Smooth muscle cell (in vitro differentiated cells): ENCODE results near the gene NEDD9. TPM values are rescaled to one million over a fixed set of nuclear protein-coding genes. Genes with fewer than 3 reads are reported as not detected.

ENCODE experiments used
- DNase-seq: peaks from one replicate; lab custom pipeline; 2025; ENCODE audit not compliant: unreplicated experiment; lab: John Stamatoyannopoulos, UW
- H2AFZ ChIP-seq: fragments of 200-600 bp; sonication (generic); 2 replicates; pipeline ENCODE4 v1.6.0; 2016; ENCODE audit warnings: antibody characterized with exemption, low read depth, mild to moderate bottlenecking
- H3F3A ChIP-seq: fragments of 200-600 bp; sonication (generic); 2 replicates; pipeline ENCODE4 v1.6.0; 2017; ENCODE audit warnings: antibody characterized with exemption, low read depth
- H3K27ac ChIP-seq: fragments of 200-600 bp; sonication (generic); 2 replicates; pipeline ENCODE4 v1.5.1; 2016; ENCODE audit warnings: low read depth, mild to moderate bottlenecking
- H3K27me3 ChIP-seq: fragments of 200-600 bp; sonication (generic); 2 replicates; pipeline ENCODE4 v1.6.1; 2016; ENCODE audit warnings: low read depth, mild to moderate bottlenecking
- H3K36me3 ChIP-seq: fragments of 200-600 bp; sonication (generic); 2 replicates; pipeline ENCODE4 v1.5.1; 2016; ENCODE audit warnings: low read depth
- H3K4me1 ChIP-seq: fragments of 200-600 bp; sonication (generic); 2 replicates; pipeline ENCODE4 v1.5.1; 2016; ENCODE audit warnings: low read depth
- H3K4me2 ChIP-seq: fragments of 200-600 bp; sonication (generic); 2 replicates; pipeline ENCODE4 v1.6.0; 2016; ENCODE audit warnings: mild to moderate bottlenecking
- H3K4me3 ChIP-seq: fragments of 200-600 bp; sonication (generic); 2 replicates; pipeline ENCODE4 v1.5.1; 2016; ENCODE audit warnings: mild to moderate bottlenecking
- H3K79me2 ChIP-seq: fragments of 200-600 bp; sonication (generic); 2 replicates; pipeline ENCODE4 v1.6.0; 2016; ENCODE audit warnings: low read depth, mild to moderate bottlenecking
- H3K9ac ChIP-seq: fragments of 200-600 bp; sonication (generic); 2 replicates; pipeline ENCODE4 v1.6.0; 2016; ENCODE audit warnings: low read depth
- H3K9me3 ChIP-seq: fragments of 200-600 bp; sonication (generic); replicated peaks from 2 replicates; pipeline ENCODE4 v1.5.1; 2016; ENCODE audit warnings: low read depth
- H4K20me1 ChIP-seq: fragments of 200-600 bp; sonication (generic); 2 replicates; pipeline ENCODE4 v1.6.0; 2016; ENCODE audit warnings: low read depth
- CTCF ChIP-seq: fragments of 200-600 bp; sonication (generic); IDR thresholded peaks from 2 replicates; pipeline ENCODE4 v1.5.1; 2017; ENCODE audit warnings: borderline replicate concordance, mild to moderate bottlenecking, antibody characterized with exemption; ENCODE audit not compliant: insufficient read depth, poor library complexity, severe bottlenecking
- WGBS: methylation state at CpG from one replicate; pipeline ENCODE4 v1.1.7; 2016; ENCODE audit warnings: low lambda C conversion rate; 5-methylcytosine and 5-hydroxymethylcytosine counted together
- polyA plus RNA-seq: library from polyadenylated mRNA; unstranded; fragments of >200 nt; fragmentation: Nextera tagmentation; extraction: Ambion mirVana; gene quantifications from 2 replicates; pipeline ENCODE4 v1.2.1, GENCODE V29; 2016
- total RNA-seq: library from RNA; depleted of rRNA; stranded (reverse); fragments of >200 nt; gene quantifications from 2 replicates; pipeline ENCODE4 v1.2.3, GENCODE V29; 2014

NEDD9 gene
- total and polyA plus RNA-seq, 2 experiments from 2014 or later = 85.6 to 127 TPM

- Histone ChIP-seq H3F3A (peaks cover 2% of the 10 kb centered on the region), H3K36me3 (no peaks in the 10 kb centered on the region), H3K4me3 (no peak overlapping the region), H3K79me2 (no peaks in the 10 kb centered on the region), H3K27ac (peak overlapping the region; percentile 94), H3K9ac (no peak overlapping the region), H3K4me1 (peaks cover 27% of the 10 kb centered on the region), H4K20me1 (no peaks in the 10 kb centered on the region), H3K27me3 (no peaks in the 10 kb centered on the region), H3K9me3 (no peaks in the 10 kb centered on the region), H3K4me2 (peak overlapping the region; percentile 63), H2AFZ (no peak overlapping the region)
- DNase-seq = no peak
- no peak for TF ChIP-seq CTCF
- 85% methylated on average over 4 of the region's 4 CpGs for WGBS
Measured at GRCh38 chr6:11276911-11277274, 44.4 kb upstream of the NEDD9 start.

GRCh38 chr6:11276228-11276627 is 43.8 kb upstream of the NEDD9 start:
- Histone ChIP-seq H3K27ac (no peak overlapping the region), H3K4me3 (no peak overlapping the region), H3K79me2 (no peaks in the 10 kb centered on the region), H2AFZ (no peak overlapping the region), H4K20me1 (no peaks in the 10 kb centered on the region), H3F3A (peaks cover 3% of the 10 kb centered on the region), H3K36me3 (no peaks in the 10 kb centered on the region), H3K4me2 (no peak overlapping the region), H3K27me3 (no peaks in the 10 kb centered on the region), H3K9me3 (no peaks in the 10 kb centered on the region), H3K9ac (no peak overlapping the region), H3K4me1 (peaks cover 27% of the 10 kb centered on the region)
- no peak for TF ChIP-seq CTCF
- WGBS = 99% methylated on average over 8 of the region's 8 CpGs
- no peak for DNase-seq

DNA sequence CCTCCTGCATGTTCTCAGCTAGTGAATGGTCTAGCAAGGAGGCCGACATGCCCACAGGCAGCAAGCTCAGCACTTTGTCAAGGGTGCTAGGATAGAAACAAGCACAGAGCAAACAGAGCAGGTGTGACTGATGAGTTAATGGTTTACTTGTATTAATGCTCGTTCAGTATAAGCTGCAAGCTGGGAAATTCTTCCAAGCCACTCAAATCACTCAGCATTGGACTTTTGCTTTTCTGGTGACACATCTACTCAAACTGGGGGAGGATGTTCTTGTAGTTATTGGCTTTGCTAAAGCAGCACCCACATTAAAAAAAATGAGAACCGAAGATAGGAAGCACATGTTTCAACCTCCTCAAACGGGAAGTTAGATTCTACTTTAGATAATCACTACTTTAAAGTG is 43.1 kb upstream of the NEDD9 start:
- Histone ChIP-seq H3K4me2 (no peak overlapping the region), H3K79me2 (no peaks in the 10 kb centered on the region), H3F3A (peaks cover 3% of the 10 kb centered on the region), H3K4me3 (no peak overlapping the region), H3K27me3 (no peaks in the 10 kb centered on the region), H2AFZ (no peak overlapping the region), H3K9me3 (no peaks in the 10 kb centered on the region), H4K20me1 (no peaks in the 10 kb centered on the region), H3K4me1 (peaks cover 27% of the 10 kb centered on the region), H3K36me3 (no peaks in the 10 kb centered on the region), H3K9ac (no peak overlapping the region), H3K27ac (no peak overlapping the region)
- 42% methylated on average over 4 of the region's 4 CpGs for WGBS
- no peak for DNase-seq
- no peak for TF ChIP-seq CTCF

- peak overlapping the region; percentile 30 for H3K27ac ChIP-seq
- no peak for TF ChIP-seq CTCF
- H3K4me3 ChIP-seq = no peak overlapping the region
- no peak overlapping the region for H2AFZ ChIP-seq
- 85% methylated on average over 19 of the region's 19 CpGs for WGBS
- no peaks in the 10 kb centered on the region for H3K36me3 ChIP-seq
- no peak for DNase-seq
- H3K9me3 ChIP-seq = no peaks in the 10 kb centered on the region
- H3F3A ChIP-seq = peaks cover 3% of the 10 kb centered on the region
- no peaks in the 10 kb centered on the region for H3K27me3 ChIP-seq
- H3K9ac ChIP-seq = no peak overlapping the region
- H3K4me1 ChIP-seq = peaks cover 20% of the 10 kb centered on the region
- no peak overlapping the region for H3K4me2 ChIP-seq
- H4K20me1 ChIP-seq = no peaks in the 10 kb centered on the region
- H3K79me2 ChIP-seq = no peaks in the 10 kb centered on the region
Measured at GRCh38 chr6:11273406-11274065, 41.1 kb upstream of the NEDD9 start.
